Choroid plexus epithelial cell (primary cell): Measurements from ENCODE around the gene DNAI2.
A peak's percentile ranks its signal among the peaks of the same experiment; 100 is the strongest.

ENCODE experiments used
- DNase-seq: peaks from one replicate; pipeline ENCODE4 v3.0.0-alpha.2; 2010; ENCODE audit warnings: low read depth
- H3K4me3 ChIP-seq: 2 replicates; pipeline ENCODE4 v1.5.1; 2011; ENCODE audit warnings: low read depth, mild to moderate bottlenecking, control low read depth, low read length, moderate library complexity
- CTCF ChIP-seq: conservative IDR thresholded peaks from 2 replicates; pipeline ENCODE4 v1.5.1; 2011; ENCODE audit warnings: low read depth, mild to moderate bottlenecking, control low read depth, inconsistent platforms, low read length, moderate library complexity

Gene DNAI2

GRCh38 chr17:74239172-74239571 lies 34.9 kb upstream of the DNAI2 start:
- TF ChIP-seq CTCF: no peak
- DNase-seq: no peak
- no peak overlapping the region for H3K4me3 ChIP-seq

- H3K4me3 ChIP-seq: no peak overlapping the region
- peak; percentile 41 for DNase-seq
- no peak for TF ChIP-seq CTCF
These were observed 33.3 kb upstream of the DNAI2 start for GRCh38 chr17:74240618-74241205.

GRCh38 chr17:74241431-74241830 lies 32.6 kb upstream of the DNAI2 start:
- no peak overlapping the region for H3K4me3 ChIP-seq
- no peak for DNase-seq
- no peak for TF ChIP-seq CTCF

GRCh38 chr17:74241847-74242246 lies 32.2 kb upstream of the DNAI2 start:
- no peak for TF ChIP-seq CTCF
- DNase-seq: no peak

GRCh38 chr17:74243013-74243755 lies 30.9 kb upstream of the DNAI2 start:
- no peak for TF ChIP-seq CTCF
- DNase-seq: no peak
- H3K4me3 ChIP-seq: no peak overlapping the region

More at GRCh38 chr17:74241847-74242246, 32.2 kb upstream of the DNAI2 start:
- H3K4me3 ChIP-seq: no peak overlapping the region

- no peak for DNase-seq
- H3K4me3 ChIP-seq: no peak overlapping the region
- no peak for TF ChIP-seq CTCF
These were observed 29.9 kb upstream of the DNAI2 start for GRCh38 chr17:74244128-74244527.

- TF ChIP-seq CTCF: no peak
- no peak for DNase-seq
- no peak overlapping the region for H3K4me3 ChIP-seq
These were observed 29.5 kb upstream of the DNAI2 start for GRCh38 chr17:74244548-74244947.
